ENCODE results near the gene A3GALT2.
A peak's percentile ranks its signal among the peaks of the same experiment; 100 is the strongest.

The A3GALT2 gene

DNA sequence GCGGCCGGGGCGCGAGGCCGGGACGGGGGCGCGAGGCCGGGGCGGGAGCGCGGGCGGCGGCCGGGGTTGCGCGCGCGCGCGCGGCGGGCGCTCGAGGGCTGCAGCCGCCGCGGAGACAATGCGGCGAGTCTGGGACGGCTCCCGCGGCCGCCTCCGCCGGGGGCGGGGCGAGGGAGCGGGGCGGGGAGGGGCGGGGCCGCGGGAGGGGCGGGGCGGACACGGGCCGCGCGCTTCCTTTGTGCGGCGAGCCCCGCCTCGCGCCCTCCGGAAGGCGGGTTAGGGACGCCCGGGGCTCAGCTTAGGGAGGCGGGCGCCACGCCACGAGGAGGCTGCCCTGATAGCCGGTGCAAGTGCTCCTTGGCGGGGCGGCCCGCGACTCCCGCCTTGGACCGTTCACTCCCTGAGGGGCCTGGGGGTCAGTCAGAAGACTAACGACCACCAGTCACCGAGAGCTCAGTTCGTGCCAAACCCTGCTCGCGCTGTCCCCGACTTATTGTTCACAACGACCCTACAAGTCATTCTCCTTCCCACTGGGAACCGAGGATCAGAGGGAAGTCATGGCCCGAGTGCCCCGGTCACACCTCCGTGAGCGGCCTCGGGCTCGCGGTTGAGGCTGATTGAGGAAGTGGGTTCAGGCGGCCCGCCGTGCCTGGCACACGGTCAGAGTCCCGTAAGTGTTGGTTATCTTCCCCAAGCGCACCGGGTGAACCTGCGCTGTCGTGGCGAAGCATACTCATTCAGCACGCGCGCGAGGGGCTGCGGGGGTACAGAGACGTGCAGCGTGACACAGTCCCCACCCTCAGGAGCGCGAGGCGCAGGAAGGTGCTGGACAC, 29.1 kb upstream of the A3GALT2 start:
- peak; percentile 91 for DNase-seq

DNA sequence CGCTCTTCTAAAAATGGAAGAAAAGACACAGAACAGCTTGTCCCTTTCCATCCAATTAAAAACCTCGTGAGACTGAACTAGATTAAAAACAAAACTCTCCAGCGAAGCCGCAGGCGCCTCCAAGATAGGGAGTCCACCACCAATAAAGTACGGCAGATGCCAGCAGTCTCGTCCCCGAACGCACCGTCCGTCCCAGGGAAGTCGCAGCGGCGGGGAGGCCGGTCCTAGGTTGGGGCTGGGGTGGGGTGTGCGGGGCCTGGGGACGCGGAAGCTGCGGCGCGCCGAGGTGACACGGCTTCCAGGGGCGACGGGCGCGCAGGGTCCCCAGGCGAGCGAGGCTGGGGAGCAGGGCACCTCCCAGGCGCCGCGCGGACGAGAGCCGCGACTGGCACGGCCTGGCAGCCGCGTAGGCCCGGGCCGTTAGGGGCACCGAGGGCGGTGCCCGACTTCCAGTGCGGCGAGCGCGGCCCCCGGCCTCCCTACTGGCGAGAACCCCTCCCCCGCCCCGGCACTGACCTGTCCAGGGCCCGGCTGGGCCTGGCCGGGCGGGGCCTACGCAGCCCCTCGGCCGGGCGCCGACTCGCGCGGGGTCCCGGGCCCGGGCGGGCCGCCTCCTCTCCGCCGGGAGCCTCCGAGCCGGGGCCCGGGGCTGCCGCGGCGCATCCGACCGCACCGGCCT, 28.3 kb upstream of the A3GALT2 start:
- peak; percentile 49 for DNase-seq

DNA sequence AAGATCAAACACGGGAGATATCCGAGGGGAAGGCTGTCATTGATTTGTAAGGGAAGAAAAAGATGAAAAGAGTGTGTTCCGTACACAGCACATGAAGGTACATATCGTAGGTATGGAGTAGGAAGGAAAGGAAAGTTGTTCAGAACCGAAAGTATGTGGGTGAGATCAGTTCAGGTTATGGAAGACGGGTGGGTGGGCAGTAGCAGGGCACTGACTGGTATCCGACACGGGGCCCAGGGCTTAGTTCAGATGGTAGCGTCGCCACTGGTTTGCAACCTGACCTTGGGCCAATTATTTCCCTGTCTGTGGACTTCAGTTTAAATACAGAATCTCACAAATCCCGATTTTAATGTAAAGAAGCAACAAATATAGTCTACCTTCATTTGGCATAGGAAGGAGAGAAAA, 27.8 kb upstream of the A3GALT2 start:
- no peak for DNase-seq

DNA sequence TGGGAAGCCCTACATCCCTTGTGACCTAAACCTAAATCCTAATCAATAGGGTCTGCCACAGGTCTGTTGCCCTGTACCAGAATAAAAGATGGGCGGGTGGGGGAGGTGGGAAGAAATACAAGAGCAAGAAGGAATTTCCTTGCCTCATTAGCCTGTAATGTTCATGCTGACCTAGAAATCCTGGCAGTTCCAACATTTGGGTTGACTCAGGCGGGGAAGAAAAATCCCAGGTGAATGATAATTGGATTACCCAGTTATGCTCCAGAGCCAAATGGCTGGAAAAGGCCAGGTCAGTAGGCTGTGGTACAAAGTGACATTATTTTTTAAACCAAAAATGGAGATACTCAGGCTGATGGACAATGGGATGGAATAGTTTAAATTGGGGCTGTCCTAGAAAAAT, 27.3 kb upstream of the A3GALT2 start:
- peak; percentile 10 for DNase-seq

DNA sequence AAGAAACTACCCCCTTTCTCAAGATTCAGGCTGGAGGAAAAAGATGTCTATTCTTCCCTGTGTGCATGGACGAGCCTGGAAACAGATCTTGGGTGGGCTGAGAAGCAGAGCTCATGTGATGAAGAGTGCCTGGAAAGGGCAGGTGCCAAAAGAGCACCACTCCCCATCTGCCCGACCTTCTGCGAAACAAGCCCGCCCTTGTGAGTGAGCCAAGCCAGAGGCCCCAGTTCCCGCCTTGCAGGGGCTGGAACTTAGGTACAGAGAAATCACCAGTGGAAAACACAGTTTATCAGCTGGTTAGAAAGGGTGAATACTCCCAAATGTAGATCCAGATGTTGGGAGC, 26.7 kb upstream of the A3GALT2 start:
- peak; percentile 9 for DNase-seq

DNA sequence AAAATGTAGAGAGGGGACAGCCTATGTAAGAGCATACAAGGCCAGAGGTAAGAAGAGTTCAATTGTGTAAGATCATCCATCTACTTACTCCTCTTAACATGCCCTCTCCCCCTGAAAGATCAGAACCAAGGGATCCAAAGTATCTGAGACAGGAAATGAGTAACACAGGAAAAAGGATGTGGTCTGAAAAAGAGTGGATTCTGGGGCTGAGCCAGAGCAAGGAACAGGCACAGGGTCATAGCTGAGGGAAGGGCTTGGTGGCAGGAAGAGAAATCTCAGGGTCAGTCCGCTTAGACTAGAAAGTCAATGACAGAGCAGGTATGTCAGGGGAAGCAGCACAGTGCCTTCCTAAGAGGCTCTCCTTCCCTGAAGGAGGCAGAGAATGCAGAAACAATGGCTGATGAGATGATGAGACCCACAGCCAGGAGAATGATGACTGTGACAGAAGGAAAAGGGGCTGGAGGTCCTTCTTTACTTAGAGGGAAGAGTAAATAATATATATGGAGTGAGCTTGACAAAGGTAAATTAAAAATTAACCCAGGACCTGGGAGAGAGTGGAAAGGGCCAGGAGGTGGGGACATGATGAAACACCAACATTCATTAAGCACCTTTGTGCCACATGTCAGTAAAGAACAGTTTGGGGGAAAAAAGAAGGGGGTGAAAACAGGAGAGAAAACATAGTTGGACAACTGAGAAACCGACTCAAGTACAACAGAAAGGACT, 26.2 kb upstream of the A3GALT2 start:
- DNase-seq: peak; percentile 36

DNA sequence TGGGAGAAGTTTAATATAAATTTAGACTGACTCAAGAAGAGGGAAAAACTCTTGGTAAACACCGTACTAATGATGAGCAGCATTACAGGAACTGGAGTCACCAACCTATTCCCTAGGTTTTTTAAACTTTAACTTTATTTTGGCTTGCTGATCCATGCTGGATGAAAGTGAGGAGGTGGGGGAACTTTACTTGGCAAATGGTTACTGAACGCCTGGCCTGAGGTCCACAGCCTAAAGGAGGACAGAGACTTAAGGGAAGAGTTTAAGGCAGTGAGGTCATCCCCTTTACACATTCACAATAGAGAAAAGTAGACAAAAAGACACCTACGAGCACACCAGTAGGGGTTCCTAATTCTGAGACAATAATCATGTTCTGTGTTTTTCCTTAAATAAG, 25.6 kb upstream of the A3GALT2 start:
- no peak for DNase-seq

DNA sequence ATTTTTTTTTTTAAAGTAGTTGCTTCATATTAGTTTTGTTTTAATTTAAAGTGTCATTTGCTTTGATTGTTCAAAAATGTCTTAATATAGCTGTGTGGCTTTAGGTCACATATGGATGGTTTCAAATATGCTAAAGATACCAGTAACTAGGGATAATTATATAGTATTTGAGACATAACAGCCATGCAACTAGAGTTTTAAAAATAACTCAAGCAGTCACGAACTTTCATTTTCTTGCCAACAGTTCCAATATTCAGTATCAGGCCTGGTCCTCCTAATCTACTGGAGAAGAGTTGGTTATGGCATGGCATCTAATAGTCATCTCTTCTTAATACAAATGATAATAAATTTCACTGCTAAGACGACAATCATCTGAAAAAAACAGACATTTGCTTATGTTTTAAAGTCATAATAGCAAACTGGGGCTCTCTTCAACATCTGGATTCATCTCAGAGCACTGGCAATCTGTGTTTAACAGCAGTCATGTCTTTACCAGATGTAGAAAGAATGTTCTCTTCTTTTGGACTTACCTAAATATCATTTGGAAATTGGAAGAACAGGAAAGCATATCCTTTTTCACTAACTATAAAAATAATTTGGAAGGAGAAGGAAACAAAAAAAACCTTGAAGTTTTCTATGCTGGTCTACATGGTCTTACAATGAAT, 24.1 kb upstream of the A3GALT2 start:
- no peak for DNase-seq

DNA sequence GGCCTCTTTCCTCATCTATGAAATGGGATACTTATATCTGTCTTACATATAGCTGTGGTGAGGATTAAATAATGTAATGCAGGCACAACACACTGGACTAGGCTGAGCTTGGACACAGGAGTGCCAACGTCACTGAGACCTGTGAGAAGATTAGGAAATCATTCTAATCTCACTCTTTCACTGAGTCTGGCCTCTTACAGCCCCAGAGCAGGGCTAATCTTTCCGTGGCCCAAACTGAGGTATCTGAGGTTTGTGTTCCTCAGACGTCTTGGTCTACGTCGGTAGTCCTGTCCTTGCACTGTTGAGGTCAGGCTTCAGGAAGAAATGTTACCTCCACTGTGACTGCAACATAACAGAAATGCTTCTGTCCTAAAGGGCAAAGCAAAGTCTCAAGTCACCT, 22.6 kb upstream of the A3GALT2 start:
- no peak for DNase-seq

DNA sequence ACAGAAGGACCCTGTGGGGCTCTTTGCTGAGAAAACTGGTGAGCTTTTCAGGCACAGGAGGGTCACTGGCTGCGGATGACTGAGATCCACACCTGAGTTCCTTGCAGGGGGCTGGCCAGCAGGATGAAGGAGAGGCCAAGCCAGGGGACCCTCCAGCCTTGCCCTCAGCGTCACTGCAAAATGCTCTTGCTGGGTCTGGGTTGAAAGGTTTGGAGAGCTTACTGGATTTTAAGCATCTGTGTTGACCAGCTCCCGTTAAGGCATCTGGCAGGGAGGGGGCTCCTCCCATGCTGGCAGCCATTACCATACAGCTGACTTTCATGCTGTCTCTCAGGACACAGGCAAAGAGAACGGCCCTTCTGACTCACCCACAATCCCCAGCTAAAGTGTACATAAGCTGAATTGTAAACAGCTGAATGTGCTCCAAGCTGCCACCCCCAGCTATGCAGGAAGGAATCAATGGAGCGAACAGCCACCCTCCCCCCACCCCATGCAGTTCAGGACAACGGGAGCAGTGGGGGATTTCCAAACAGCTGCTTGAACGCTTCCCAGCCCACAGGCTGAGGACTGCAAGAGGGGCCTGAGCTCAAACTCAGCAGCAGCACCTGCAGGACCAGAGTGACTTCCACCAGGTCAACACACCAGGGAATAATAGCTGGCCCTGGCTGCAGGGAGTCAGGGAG, 21.3 kb upstream of the A3GALT2 start:
- DNase-seq: peak; percentile 95

DNA sequence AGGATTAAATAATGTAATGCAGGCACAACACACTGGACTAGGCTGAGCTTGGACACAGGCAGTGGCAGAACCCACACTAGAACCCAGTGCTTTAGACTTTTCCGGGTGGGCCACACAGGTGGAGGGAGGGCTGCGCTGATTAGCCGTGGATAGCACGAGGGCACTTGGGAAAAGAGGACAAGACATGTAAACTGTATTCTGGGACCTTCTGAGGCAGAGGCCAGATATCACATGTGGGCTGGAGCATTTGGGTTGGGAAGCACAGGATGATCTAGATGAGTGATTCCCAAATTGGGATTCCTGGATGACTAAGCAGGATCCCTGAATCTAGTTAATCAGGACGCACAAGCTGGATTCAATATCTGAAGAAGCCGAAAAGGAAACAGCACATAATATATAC, 20.3 kb upstream of the A3GALT2 start:
- DNase-seq: no peak

DNA sequence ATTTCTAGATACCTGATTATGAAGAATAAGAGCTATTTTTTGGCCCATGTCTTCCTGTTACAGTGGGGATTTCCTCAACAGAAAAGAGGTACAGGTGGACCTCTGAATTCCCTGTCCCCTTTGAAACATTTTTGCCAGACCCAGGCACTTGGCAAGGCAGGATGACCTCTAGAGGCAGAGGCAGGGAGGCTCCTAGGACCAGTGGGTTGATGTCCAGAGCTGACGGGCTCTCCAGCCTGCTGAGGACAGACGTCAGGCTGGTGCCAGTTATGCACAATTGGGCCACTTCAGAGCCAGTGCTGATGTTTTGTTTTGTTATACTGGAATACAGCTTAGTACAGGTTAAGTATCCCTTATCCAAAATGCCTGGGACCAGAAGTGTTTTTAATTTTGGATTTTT, 18.5 kb upstream of the A3GALT2 start:
- no peak for DNase-seq

DNA sequence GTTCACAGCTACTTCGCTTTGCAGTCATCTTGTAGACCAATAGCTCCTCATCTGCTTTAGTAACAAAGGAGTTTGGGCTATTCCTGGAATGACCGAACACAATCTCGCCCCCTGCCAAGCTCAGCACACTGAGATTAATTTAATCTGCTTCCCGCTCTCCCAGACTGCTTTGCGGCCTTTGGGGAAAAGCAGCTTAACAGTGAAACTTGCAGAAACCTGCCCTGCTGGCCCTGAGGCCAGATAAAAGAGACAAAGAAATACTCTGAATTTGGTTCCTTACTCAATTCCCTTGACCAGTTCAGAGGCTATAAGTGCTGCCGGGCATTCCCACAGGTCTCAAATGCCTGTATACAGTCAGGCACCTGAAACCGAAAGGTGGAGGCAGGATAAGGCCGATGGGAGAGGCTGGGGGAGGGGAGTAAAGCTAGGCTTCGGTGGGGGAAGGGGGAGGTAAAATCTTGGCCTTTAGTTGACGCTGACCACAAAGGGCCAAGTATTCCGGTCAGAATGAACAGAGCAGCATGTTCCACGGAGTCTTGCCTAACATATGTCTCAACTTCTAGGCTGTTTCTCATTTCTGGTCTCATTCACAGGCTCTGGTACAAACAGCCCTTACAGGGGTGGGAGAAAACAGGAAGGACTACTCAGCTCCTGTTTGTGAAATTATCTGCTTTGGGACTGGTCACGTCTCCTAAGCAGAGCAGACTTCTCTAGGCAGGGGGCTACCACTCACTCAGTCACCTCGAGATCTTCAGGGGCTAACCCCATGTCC, 17.7 kb upstream of the A3GALT2 start:
- peak; percentile 12 for DNase-seq

DNA sequence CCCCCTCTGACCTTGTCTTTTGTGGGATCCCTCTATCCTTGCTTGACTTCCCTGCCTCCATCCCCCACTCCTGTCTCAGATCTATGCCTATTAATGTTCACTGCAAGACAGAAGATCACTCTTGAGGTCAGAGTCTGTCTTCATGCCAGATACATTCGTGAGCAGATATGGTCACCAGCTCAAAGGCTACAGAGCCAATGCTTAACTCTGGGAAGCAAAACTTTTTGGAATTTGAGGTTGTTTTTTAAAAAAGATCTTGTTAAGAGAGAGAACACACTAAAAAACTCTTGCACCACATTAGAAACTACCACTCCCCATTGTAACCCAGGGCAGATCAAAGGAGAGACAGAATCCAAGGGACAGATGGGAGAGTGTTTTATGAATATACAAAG, 17.1 kb upstream of the A3GALT2 start:
- no peak for DNase-seq

DNA sequence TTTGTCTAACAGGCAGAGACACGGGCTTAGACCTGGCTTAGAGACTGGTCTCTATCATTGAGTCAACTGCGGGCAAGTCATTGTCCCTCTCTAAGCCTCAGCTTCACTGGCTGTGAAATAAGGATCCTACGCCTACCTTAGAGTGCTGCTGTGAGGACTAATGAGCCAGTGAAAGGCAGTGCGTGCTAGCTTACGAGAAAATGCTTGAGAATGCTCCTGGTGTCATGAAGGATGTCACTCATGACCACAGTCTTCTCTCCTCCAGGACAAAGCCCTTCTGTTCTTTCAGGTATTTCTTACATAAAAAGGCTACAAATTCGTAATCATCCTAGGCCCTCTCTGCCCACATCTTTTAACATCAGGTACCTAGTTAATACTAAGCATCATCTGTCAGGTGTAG, 16.5 kb upstream of the A3GALT2 start:
- DNase-seq: no peak

DNA sequence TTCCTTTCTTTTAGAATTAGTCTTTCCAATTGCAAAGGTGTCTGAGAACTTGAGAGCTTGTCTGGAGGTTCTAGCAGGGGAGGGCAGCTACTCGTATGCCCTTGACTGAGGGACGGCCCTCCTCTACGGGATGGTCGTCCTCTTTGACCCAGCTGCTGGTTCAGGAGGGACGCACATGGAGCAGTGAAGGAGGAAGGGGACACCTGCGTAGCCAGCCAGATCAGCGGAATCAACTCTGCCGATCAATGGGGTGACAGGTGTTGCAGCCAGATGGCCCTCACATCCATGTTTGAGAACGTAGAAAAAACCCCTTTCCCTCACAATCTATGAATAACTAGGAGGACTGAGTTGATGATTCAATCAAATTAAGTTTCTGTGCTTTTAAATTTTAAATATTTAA, 15.7 kb upstream of the A3GALT2 start:
- peak; percentile 8 for DNase-seq

DNA sequence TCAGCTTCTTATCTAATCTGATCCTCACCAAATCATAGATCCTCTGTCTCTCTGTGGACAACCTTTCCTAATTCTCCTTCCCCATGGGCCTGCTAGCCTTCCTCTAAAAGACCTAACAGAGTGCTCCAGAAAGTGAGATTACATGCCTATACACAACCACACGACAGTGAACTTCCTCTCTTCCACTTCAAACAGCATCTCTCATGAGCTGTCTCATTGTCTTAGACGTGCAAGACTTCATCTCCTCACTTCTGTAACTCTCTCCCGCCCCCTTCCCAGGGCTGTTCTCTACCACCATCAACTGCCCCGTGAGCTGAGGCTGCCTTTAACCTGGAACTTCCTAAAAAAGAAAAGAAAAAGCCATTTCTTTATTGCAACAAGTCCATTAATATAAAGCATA, 14.1 kb upstream of the A3GALT2 start:
- no peak for DNase-seq

DNA sequence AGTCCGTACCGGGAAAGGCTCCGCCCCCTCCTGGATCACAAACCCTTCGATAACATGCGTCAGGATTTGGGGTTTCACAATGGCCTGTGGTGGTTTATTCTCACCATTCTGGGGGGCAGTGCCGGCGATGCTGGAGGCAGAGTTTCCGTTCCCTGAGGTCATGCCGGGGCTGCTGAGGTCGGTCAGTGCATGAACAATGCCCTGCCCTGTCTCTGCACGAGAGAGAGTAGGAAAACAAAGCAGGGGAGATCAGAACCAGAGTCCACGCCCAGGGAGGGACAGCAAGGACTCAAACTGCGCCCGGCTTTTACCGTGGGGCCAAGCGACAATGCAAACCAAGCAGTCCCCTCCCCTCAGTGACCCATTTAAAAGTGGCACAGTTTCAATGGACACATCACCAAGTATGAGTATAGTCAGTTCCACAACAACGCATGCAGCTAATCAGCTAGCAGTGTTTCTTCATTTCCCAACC, 13.2 kb upstream of the A3GALT2 start:
- no peak for DNase-seq

DNA sequence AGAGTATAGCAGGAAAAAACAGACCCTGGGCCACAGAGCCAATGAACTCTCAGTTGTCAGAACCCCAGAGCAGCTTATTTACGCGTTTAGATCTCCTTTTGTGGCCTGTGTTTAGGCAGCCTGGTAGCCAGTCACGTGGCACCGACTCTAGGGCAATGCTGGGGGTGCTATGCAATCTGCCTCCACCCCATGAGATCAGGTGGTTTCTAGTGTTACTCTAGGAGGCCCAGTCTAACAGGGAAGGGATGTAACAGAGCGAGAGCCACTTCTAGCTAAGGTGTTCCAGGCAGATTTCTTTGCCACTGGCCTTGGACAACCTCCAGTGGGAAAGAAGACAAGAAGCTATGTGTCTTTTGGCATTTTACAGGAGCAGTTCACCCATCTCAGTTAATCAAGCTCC, 12.0 kb upstream of the A3GALT2 start:
- DNase-seq: no peak

DNA sequence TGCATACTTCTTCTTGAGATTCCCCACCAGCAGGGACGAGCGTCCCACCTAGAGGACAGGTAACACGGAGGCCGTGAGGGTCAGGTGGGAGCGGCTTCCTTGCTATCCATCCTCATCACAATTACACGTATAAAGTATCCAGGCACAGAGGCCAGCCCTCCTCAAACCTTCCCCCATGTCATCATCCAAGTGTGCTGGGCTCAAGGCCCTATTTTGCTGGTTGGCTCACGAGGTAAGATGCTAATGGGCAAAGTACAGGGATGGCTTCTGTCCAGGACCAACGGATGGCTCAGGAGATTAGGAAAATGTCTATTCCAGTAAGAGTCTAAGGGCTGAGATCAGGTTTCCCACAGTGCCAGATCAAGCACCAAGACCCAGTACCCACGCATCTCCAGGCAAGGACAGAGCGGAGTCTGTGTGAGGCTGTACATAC, 11.5 kb upstream of the A3GALT2 start:
- no peak for DNase-seq

DNA sequence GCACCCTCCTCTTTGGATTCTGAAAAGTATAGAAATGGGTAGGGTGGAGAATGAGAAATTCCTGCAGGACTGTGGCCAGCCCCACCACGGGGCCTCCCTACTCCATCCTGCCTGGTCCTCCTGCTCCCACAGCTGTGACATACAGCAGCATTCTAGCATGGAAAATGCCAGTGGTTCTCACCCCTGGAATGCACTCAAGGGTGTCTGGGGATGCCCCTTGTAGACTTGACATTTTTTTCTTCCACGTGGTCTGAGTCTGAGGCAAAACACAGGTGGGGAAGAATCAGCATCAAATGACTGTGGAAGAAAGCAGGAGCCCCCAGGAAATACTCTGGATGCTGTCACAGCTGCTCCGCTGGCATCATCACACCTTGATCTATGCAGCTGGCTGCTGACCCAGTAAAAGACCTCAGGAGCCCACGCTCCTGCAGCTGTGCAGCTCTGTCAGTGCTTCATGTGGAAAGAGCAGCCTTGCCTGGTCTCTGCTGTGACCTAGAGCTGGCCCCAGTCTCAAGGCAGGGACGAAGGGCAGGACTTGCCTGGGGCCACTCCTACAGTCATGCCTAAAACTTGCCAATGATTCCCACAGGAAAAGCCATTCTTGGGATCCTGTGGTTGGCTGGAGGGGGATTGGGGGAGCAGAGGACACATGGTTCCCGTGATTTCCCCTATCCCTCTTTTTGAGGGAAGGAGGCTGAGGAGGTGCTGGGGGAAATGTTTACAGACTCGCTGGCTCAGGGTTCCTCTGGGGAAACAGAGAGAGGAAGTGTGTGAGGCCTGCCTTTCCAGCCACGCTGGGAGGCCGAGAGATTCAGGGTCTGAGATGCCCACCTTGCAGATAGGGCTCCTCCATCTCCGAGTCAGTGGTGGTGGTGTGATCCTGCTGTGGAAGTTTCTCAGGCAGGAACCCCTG, 10.8 kb upstream of the A3GALT2 start:
- no peak for DNase-seq
